ENCODE measurements around the gene PCF11. TPM values are rescaled to one million over a fixed set of nuclear protein-coding genes. Genes with fewer than 3 reads are reported as not detected.
"Not testable (repeated sequence)": the region's sequence is repeated elsewhere in the genome, so short reads cannot be mapped to it uniquely, and the experiment has no call there.

The PCF11 gene
- total RNA-seq, 2 experiments from 2014 or later = 80.1 to 98.8 TPM

GRCh38 chr11:83205608-83206185, 48.8 kb downstream of the PCF11 start:
- ChIA-PET POLR2A (interaction anchor here (0.9 kb wide), 1 partner anchor 44 kb away, joined by 3 read pairs; no protein-coding TSS in a partner anchor), CTCF (ENCODE audit: unreplicated experiment) (no interaction called here)
- Histone ChIP-seq H3K27ac (ENCODE audit: low read depth, low read length, poor library complexity, severe bottlenecking) (no peak overlapping the region), H4K20me1 (ENCODE audit: insufficient read depth, low read length) (no peaks in the 10 kb centered on the region), H3K4me3 (ENCODE audit: low read depth, low read length, poor library complexity, severe bottlenecking) (no peak overlapping the region), H3K4me2 (ENCODE audit: low read length) (no peak overlapping the region), H3K79me2 (ENCODE audit: insufficient read depth, low read depth, low read length) (no peaks in the 10 kb centered on the region), H3K4me1 (ENCODE audit: insufficient read depth, low read length, poor library complexity, severe bottlenecking) (no peaks in the 10 kb centered on the region), H3K9me2 (ENCODE audit: insufficient read depth, low read length) (no peaks in the 10 kb centered on the region), H2AFZ (ENCODE audit: low read length) (no peak overlapping the region), H3K36me3 (ENCODE audit: insufficient read depth, low read length) (no peaks in the 10 kb centered on the region), H3K9me3 (ENCODE audit: low read length) (no peaks in the 10 kb centered on the region)
- intact Hi-C loops (cut with micrococcal nuclease; ENCODE audit: unreplicated experiment) = no loop called here
- BruUV-seq (replicated peaks) = no TSS peak
- no peak for TF ChIP-seq EZH2phosphoT487 (IDR thresholded peaks at IDR 0.05; ENCODE audit: borderline replicate concordance, low read depth, low read length)
- no peak for TF ChIP-seq CTCF (conservative IDR thresholded peaks at IDR 0.05; ENCODE audit: low read length)
- DNase-seq (ENCODE audit: low spot score) = no peak

GRCh38 chr11:83206221-83206620, 49.3 kb downstream of the PCF11 start:
- Histone ChIP-seq H3K9me2 (ENCODE audit: insufficient read depth, low read length) (no peaks in the 10 kb centered on the region), H3K36me3 (ENCODE audit: insufficient read depth, low read length) (no peaks in the 10 kb centered on the region), H3K4me3 (ENCODE audit: low read depth, low read length, poor library complexity, severe bottlenecking) (no peak overlapping the region), H3K4me2 (ENCODE audit: low read length) (no peak overlapping the region), H3K27ac (ENCODE audit: low read depth, low read length, poor library complexity, severe bottlenecking) (no peak overlapping the region), H3K4me1 (ENCODE audit: insufficient read depth, low read length, poor library complexity, severe bottlenecking) (no peaks in the 10 kb centered on the region), H3K9me3 (ENCODE audit: low read length) (no peaks in the 10 kb centered on the region), H4K20me1 (ENCODE audit: insufficient read depth, low read length) (no peaks in the 10 kb centered on the region), H3K79me2 (ENCODE audit: insufficient read depth, low read depth, low read length) (no peaks in the 10 kb centered on the region), H2AFZ (ENCODE audit: low read length) (no peak overlapping the region)
- DNase-seq (ENCODE audit: low spot score) = no peak
- BruUV-seq (replicated peaks) = no TSS peak
- intact Hi-C loops (cut with micrococcal nuclease; ENCODE audit: unreplicated experiment) = no loop called here
- ChIA-PET POLR2A (interaction anchor here (0.9 kb wide), 1 partner anchor 43 kb away, joined by 3 read pairs; no protein-coding TSS in a partner anchor), CTCF (ENCODE audit: unreplicated experiment) (no interaction called here)
- TF ChIP-seq EZH2phosphoT487 (IDR thresholded peaks at IDR 0.05; ENCODE audit: borderline replicate concordance, low read depth, low read length) (no peak), CTCF (conservative IDR thresholded peaks at IDR 0.05; ENCODE audit: low read length) (no peak)

- CTCF ChIA-PET (ENCODE audit: unreplicated experiment); H4K20me1 ChIP-seq (ENCODE audit: insufficient read depth, low read length); H3K27ac ChIP-seq (ENCODE audit: low read depth, low read length, poor library complexity, severe bottlenecking); H3K36me3 ChIP-seq (ENCODE audit: insufficient read depth, low read length); H3K4me2 ChIP-seq (ENCODE audit: low read length); H3K4me1 ChIP-seq (ENCODE audit: insufficient read depth, low read length, poor library complexity, severe bottlenecking); H3K4me3 ChIP-seq (ENCODE audit: low read depth, low read length, poor library complexity, severe bottlenecking); DNase-seq (ENCODE audit: low spot score); H3K9me3 ChIP-seq (ENCODE audit: low read length); H2AFZ ChIP-seq (ENCODE audit: low read length); H3K9me2 ChIP-seq (ENCODE audit: insufficient read depth, low read length); H3K79me2 ChIP-seq (ENCODE audit: insufficient read depth, low read depth, low read length); intact Hi-C loops (cut with micrococcal nuclease; ENCODE audit: unreplicated experiment); BruUV-seq (replicated peaks): not testable (repeated sequence)
- POLR2A ChIA-PET = interaction anchor here (1.4 kb wide), 1 partner anchor 340 kb away, joined by 5 read pairs; no protein-coding TSS in a partner anchor
These were observed 49.9 kb downstream of the PCF11 start for GRCh38 chr11:83206771-83207382.
